CD4-positive, alpha-beta T cell treated with Interleukin-15 for 4 hours (primary cell): Measurements from ENCODE around the gene CUEDC2.

Experiments
- DNase-seq: peaks from one replicate; pipeline ENCODE4 v3.0.0-alpha.2; 2020; ENCODE audit warnings: low spot score

Gene CUEDC2, protein sequence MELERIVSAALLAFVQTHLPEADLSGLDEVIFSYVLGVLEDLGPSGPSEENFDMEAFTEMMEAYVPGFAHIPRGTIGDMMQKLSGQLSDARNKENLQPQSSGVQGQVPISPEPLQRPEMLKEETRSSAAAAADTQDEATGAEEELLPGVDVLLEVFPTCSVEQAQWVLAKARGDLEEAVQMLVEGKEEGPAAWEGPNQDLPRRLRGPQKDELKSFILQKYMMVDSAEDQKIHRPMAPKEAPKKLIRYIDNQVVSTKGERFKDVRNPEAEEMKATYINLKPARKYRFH

DNA sequence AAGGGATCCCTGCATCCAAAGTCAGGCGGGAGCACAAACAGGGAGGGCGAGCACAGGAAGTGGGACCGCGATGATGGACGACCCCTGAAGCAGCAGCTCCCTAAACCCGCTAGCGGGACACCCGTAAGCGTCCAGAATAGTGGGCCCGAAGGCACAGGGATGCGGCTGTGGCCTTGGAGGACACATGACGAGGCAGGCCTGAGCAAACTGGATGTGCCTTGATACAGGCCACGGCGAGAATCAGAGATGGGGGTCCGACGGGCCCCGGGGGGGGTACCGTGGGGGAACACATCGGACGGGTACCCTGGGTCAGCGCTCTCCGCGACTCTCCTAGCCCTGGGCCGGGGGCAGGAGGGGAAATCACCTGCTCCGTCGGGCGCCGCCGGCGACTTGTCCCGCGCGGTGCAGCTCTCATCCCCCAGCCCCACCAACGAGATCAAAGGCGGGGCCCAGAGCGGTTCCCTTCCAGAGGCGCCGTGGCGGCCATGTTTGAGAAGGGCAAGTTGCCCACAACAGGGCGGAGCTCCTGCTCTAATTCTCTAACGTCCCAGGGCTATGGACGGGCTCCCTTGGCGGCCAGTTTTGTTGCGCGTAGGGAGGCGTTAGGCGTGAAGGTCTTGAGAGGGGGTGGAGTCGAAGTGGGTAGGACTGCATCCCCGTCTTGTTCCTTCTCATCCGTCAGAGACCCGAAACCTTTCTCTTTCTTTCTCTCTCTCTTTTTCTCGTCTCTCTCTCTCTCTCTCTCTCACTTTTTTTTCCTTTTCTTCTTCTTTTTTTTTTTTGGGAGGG, at the start of gene CUEDC2:
TSS of gene CUEDC2 (minus strand) at position 413 of the 789 bp plus-strand sequence. CDS start 7,386 bp downstream, outside the sequence.
- peak; percentile 97 for DNase-seq

- no peak for DNase-seq
Observed at GRCh38 chr10:102480396-102480795, 48.0 kb upstream of the CUEDC2 start.

DNA sequence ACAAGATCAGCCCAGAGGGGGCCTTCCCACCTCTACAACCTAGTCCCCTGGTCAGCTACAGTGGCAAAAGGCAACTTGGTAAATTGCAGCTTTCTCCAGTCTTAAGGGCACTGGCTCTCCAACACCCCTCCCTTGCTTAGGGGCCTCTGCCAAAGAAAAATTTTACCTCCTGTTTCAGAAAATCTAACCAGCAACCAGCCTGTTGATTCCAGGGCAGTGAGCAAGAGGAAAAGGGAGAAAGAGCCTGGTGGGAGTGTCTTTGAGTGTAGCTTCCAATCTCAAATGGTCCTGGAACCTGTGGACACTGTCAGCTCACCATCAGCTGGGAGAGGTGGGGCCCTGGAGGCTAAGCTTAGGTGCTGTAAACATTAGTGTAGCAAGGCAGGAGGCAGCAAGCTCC, 47.3 kb upstream of the CUEDC2 start:
- no peak for DNase-seq

GRCh38 chr10:102476466-102477141, 44.2 kb upstream of the CUEDC2 start:
- no peak for DNase-seq

- no peak for DNase-seq
Observed at GRCh38 chr10:102475451-102476040, 43.2 kb upstream of the CUEDC2 start.

DNA sequence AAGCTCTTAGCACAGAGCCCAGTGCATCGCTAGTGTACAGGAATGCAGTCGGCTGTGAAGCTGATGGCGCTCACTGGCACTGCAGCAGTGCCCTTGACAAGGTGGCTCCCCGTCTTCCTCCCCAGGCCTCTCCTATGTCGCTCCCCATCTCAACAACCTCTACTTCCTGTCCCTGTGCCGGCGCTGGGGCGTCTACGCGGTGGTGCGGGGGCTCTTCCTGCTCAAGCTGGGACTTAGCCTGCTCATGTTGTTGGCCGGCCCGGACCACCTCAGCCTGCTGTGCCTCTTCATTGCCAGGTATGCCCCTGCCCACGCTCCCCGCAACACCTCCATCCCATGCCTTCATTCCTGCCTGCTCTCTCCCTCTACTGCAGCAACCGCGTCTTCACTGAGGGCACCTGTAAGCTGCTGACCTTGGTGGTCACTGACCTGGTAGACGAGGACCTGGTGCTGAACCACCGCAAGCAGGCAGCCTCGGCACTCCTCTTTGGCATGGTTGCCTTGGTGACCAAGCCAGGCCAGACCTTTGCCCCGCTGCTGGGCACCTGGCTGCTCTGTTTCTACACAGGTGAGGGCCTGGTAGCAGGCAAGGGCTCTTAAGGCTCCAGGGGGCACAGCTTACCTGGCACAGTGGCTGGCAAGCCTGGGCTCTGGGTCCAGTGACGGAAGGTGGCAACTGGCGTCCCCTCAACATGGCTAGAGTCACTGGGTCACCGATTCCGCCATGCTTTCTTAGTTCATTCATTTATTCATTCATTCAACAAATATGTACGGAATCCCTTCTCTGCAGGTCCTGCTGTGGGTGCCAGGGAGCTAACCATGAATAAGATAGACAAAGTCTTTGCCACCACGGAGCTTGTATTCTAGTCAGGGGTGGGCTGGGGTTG, 41.3 kb upstream of the CUEDC2 start:
- peak; percentile 14 for DNase-seq

DNA sequence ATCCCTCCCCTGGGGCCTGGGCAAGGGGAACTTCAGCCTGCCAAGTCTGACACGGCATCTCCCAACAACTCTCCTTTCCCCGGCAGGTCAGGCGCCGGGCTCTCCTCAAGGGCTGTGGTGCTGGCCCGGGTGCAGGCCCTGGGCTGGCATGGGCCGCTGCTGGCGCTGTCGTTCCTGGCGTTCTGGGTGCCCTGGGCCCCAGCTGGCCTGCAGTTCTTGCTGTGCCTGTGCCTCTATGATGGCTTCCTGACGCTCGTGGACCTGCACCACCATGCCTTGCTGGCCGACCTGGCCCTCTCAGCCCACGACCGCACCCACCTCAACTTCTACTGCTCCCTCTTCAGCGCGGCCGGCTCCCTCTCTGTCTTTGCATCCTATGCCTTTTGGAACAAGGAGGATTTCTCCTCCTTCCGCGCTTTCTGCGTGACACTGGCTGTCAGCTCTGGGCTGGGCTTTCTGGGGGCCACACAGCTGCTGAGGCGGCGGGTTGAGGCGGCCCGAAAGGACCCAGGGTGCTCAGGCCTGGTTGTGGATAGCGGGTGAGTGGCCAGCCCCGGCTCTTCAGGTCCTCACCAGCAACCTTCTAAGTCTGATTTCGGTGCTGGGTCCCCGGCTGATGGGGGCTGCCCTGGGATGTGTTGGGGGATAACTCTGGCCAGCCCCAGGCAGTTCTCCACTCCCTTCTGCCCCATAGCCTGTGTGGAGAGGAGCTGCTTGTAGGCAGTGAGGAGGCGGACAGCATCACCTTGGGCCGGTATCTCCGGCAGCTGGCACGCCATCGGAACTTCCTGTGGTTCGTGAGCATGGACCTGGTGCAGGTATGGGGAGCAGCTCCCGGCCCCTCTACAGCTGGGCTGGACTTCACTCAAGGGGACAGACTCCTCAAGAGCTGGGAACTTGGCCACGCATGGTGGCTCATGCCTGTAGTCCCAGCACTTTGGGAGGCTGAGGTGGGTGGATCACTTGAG, 38.5 kb upstream of the CUEDC2 start:
- no peak for DNase-seq

- no peak for DNase-seq
Observed at GRCh38 chr10:102468683-102469082, 36.3 kb upstream of the CUEDC2 start.

DNA sequence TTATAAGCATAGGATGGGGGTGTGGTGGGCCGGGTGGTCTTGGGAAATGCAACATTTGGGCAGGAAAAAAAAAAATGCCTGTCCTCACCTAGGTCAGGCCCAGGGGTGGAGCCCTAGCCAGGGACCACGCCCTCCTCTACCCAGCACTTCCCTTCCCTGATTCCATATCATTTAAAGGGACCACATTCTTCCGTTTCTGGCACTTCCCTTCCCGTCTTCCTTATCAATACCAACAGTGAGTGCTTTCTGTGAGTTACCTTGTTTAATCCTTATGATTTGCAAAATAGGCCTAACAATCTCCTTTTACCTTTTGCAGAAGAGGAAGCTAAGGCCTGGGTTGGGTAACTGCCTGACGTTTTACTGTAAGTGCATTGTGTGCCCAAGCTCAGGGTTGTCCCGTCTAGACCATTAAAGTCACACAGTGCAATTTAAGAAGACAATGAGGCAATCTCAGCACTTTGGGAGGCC, 35.6 kb upstream of the CUEDC2 start:
- no peak for DNase-seq

DNA sequence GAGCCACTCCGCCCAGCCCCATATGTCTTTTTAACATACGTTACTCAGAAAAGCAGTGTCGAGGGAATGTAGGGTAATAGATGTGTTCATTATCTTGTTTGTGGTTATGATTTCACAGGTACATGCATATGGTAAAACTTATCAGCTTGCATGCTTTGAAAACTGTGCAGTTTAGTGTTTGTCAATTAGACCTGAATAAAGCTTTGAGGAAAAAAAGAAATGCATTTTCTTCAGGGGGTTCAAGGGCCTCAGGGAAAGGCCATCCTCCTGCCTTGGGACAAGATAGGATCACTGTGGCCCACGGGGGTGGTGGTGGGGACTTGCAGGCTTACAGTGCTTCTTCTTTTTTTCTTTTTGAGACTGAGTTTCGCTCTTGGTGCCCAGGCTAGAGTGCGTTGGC, 34.9 kb upstream of the CUEDC2 start:
- DNase-seq = no peak

GRCh38 chr10:102465466-102465865, 33.1 kb upstream of the CUEDC2 start:
- DNase-seq = no peak

GRCh38 chr10:102463983-102464382, 31.6 kb upstream of the CUEDC2 start:
- no peak for DNase-seq

DNA sequence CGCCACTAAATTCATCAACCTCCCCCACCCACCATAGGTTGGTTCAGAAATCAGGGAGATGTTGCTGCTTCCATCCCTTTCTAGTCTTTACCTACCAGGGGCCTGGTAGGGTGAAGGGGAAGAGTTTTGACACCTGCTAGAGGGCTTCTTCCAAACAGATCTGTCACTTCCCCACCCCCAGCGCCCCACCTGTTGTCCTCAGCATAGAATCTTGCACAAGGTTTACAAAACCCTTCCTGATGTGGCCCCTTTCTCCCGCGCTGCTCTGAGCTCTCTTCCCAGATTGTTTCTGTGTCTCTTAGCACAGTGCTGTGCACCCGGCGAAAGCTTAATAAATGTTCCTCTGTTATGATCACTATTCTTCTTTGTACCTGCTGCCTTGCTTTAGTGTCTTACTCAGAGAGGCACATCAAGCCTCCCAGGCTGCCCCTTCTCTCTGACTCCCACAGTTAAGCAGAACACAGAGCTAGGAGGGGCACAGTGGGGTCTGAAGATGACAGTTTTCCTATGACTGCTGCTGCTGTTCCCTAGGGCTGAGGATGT, 30.2 kb upstream of the CUEDC2 start:
- no peak for DNase-seq

DNA sequence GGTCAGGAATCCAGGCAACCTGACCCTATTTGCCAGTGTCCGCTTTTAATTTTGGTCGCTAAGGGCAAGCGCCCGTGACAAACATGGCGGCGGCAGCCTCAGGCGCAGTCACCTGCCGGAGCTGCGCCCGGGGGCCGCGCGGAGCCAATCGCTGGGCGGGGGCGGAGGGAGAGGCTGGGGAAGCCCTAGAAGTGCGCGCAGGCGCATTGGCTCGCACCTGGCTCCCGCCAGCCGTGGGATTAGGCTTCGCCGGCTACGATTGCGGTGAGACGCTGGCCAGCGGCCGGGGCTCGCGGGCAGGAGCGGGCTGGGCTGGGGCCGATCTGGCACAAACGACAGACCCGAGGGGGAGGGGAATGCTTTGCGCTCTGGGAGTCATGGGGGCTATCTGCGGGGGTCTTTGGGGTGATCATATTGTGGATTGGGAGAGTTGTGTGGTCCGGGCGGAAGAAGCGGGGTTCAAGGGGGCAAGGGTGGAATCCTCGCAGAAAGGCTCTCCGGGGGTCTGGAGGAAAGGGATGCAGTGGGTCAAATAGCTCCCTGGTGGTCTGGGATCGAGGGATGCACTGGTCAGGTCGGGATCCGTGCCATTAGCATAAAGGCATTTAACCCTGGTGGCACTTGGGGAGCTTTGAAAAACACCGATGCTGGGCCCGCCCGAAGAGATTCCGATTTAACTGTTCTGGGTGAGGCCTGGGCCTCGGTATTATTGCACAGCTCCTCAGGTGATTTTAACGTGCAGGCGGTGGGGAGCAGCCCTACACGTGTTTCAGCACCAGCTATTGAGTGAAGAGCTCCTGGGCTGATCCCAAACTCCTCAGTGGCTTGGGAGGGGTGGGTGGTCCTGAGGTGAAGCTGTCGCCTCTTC, 29.0 kb upstream of the CUEDC2 start:
- DNase-seq = peak; percentile 92

DNA sequence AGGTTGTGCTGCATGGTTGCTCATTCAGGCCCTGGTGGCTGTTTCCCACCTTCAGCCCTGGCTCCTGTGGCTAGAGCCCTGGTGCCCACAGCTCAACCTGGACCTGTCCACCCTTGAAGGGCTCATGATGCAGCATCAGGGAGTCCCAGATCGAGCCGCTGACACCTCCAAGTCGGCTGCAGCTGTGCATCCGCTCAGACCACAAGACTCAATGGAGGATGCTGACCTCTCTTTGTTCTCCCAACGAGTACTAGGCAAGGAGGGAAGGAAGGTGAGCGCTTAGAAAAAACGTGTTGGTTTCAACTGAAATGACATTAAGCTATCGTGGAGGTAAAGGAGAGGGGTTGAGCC, 28.4 kb upstream of the CUEDC2 start:
- no peak for DNase-seq

DNA sequence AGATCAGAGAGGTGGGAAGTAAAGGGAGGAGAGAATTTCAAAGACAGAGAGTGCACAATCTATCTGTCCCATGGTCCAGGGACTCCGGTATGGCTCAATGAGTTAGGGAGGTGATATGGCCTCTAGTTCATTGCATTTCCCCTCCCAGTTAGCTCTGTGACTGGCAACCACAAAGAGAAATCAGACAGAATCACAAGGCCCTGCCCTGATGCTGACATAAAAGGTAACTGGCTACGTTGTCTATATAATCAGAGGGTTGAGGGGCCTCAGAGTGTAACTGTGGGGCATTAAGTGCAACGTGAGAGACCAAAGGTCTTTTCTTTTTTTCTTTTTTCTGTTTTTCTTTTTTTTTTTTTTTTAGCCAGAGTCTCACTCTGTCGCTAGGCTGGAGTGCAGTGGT, 26.3 kb upstream of the CUEDC2 start:
- DNase-seq = no peak

DNA sequence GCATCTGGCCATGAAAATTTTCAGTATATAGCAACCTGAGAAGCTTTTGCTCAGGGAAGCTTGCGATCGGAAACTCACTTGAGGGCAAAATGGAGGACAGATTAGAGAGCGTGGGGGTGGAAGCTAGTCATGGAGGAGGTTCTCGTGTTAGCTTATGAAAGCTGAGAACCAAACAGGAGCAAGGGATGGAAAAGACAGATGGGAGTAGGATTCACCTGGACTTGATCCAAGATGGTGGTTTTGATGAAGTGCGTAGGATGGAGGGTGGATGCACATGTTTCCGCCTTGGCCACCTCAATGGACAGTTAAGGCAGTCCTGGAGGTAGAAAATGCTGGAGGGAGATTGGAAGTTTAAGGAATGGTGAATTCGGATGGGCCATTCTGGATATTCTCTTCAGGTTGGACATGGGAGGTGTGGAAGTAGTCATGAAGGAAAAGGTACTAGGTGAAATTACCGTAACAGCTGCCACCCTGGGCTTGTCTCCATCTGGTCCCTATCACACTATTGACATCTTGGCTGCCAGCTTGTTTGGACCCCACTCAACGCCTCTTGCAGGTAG, 25.3 kb upstream of the CUEDC2 start:
- no peak for DNase-seq

DNA sequence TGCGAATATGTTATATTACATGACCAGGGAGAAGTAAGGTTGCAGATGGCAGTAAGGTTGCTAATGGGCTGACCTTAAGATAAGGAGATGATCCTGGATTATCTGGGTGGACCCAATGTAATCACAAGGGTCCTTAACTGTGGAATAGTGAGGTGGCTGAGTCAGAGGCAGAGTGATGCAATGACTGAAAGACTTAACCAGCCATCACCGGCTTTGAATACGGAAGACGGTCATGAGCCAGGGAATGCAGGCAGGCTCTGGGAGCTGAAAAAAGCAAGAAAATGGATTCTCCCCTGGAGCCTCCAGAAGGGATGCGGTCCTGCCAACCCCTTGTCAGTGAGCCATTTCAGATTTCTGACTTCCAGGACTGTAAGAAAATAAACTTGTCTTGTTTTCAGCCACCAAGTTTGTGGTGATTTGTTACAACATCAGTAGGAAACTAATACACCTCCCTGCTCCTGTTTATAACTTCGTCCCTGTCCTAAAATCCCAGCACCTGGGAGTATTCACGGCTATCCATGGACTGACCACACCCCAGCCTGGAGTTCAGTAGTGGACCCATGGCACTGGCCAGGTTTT, 23.6 kb upstream of the CUEDC2 start:
- DNase-seq = no peak
